Caco-2 (cell line): ENCODE data around the gene XIRP2. TPM values are rescaled to one million over a fixed set of nuclear protein-coding genes. Genes with fewer than 3 reads are reported as not detected.
"Not testable (repeated sequence)": the region's sequence is repeated elsewhere in the genome, so short reads cannot be mapped to it uniquely, and the experiment has no call there.

ENCODE experiments used
- BruUV-seq: library from RNA; stranded (reverse); fragments of 400-500 nt; replicated peaks from 2 replicates; lab custom pipeline; 2021; lab: Mats Ljungman, UMichigan
- CTCF ChIA-PET: fragments of 300-600 bp; sonication (Branson Sonifier 250); formaldehyde crosslinking; loops from one replicate; lab custom pipeline; 2022; ENCODE audit warnings: antibody characterized with exemption; lab: Charles Lee
- POLR2A ChIA-PET: fragments of 300-600 bp; sonication (Branson Sonifier 250); formaldehyde crosslinking; loops from one replicate; lab custom pipeline; 2022; ENCODE audit warnings: antibody characterized with exemption; lab: Charles Lee
- DNase-seq, 2 experiments: peaks; one replicate each; pipeline versions ENCODE4 v3.0.0 to v3.0.0-alpha.2; 2020 to 2022
- H3K27me3 ChIP-seq: replicated peaks from 2 replicates; pipeline ENCODE4 v1.6.0; 2011; ENCODE audit warnings: low read length; ENCODE audit not compliant: control insufficient read depth, insufficient read depth
- H3K36me3 ChIP-seq: 2 replicates; pipeline ENCODE4 v1.5.1; 2011; ENCODE audit warnings: low read length; ENCODE audit not compliant: control insufficient read depth, insufficient read depth
- H3K4me1 ChIP-seq: fragments of 250-450 bp; sonication (Bioruptor Pico); 2 replicates; pipeline ENCODE4 v1.5.1; 2020; ENCODE audit warnings: mild to moderate bottlenecking
- H3K4me3 ChIP-seq: 2 replicates; pipeline ENCODE4 v1.5.1; 2011; ENCODE audit warnings: low read depth, mild to moderate bottlenecking, control low read depth, low read length
- H3K9me3 ChIP-seq: fragments of 250-450 bp; sonication (Bioruptor Pico); 2 replicates; pipeline ENCODE4 v1.5.1; 2020; ENCODE audit warnings: mild to moderate bottlenecking, moderate library complexity
- H3K27ac Mint-ChIP-seq: one replicate; pipeline ENCODE4 v1.8.0; 2022; ENCODE audit warnings: mixed read lengths; ENCODE audit not compliant: unreplicated experiment
- H3K27me3 Mint-ChIP-seq: one replicate; pipeline ENCODE4 v1.8.0; 2022; ENCODE audit warnings: mixed read lengths; ENCODE audit not compliant: insufficient read depth, unreplicated experiment
- H3K36me3 Mint-ChIP-seq: one replicate; pipeline ENCODE4 v1.8.0; 2022; ENCODE audit warnings: mild to moderate bottlenecking, mixed read lengths; ENCODE audit not compliant: insufficient read depth, unreplicated experiment
- H3K4me1 Mint-ChIP-seq: one replicate; pipeline ENCODE4 v1.8.0; 2022; ENCODE audit warnings: low read depth, mixed read lengths; ENCODE audit not compliant: unreplicated experiment
- H3K4me3 Mint-ChIP-seq: one replicate; pipeline ENCODE4 v1.8.0; 2022; ENCODE audit warnings: mild to moderate bottlenecking, moderate library complexity, mixed read lengths; ENCODE audit not compliant: unreplicated experiment
- H3K9me3 Mint-ChIP-seq: one replicate; pipeline ENCODE4 v1.8.0; 2022; ENCODE audit warnings: mixed read lengths; ENCODE audit not compliant: unreplicated experiment
- CTCF ChIP-seq, 2 experiments: fragments of 200-600 bp in 1 of 2; IDR thresholded peaks; 1 replicate in 1 of 2; 2 replicates in 1 of 2; pipeline versions ENCODE4 v1.5.1 to v1.8.0; 2011 to 2022; ENCODE audit warnings: antibody characterized with exemption in 1 of 2, control low read depth in 1 of 2, inconsistent platforms in 1 of 2, low read depth in 1 of 2, low read length in 1 of 2, mild to moderate bottlenecking in 1 of 2, moderate library complexity in 1 of 2; ENCODE audit not compliant: insufficient read depth in 1 of 2, severe bottlenecking in 1 of 2, unreplicated experiment in 1 of 2
- intact Hi-C: fragments of 100-400 bp; cut with micrococcal nuclease; formaldehyde crosslinking; loops from one replicate; pipeline ENCODE4 v1.10.0; 2022; ENCODE audit not compliant: unreplicated experiment
- total RNA-seq: library from RNA; stranded (reverse); gene quantifications from 2 replicates; pipeline ENCODE4 v1.2.3, GENCODE V29; 2022

The XIRP2 gene
- total RNA-seq, 1 experiment from 2014 or later: not detected

GRCh38 chr2:167057446-167057845, 169.2 kb downstream of the XIRP2 start:
- Mint-ChIP-seq H3K4me3 (no peak overlapping the region), H3K36me3 (no peaks in the 10 kb centered on the region), H3K27ac (no peak overlapping the region), H3K27me3 (no peaks in the 10 kb centered on the region), H3K4me1 (no peaks in the 10 kb centered on the region), H3K9me3 (no peaks in the 10 kb centered on the region)
- TF ChIP-seq CTCF (IDR thresholded peaks at IDR 0.05; ENCODE audit: insufficient read depth in 1 of 2, low read depth in 1 of 2, low read length in 1 of 2, severe bottlenecking in 1 of 2, unreplicated experiment in 1 of 2): no peak
- CTCF ChIA-PET: no interaction called here
- no peaks in the 10 kb centered on the region for H3K9me3 ChIP-seq
- POLR2A ChIA-PET: no interaction called here
- no TSS peak for BruUV-seq
- intact Hi-C loops: no loop called here
- no peak for DNase-seq
- no peaks in the 10 kb centered on the region for H3K27me3 ChIP-seq
- no peak overlapping the region for H3K4me3 ChIP-seq
- H3K36me3 ChIP-seq: no peaks in the 10 kb centered on the region
- no peaks in the 10 kb centered on the region for H3K4me1 ChIP-seq

- H3K4me1 Mint-ChIP-seq: no peaks in the 10 kb centered on the region
- TF ChIP-seq CTCF (IDR thresholded peaks at IDR 0.05; ENCODE audit: insufficient read depth in 1 of 2, low read depth in 1 of 2, low read length in 1 of 2, severe bottlenecking in 1 of 2, unreplicated experiment in 1 of 2): no peak
- no peak for DNase-seq
- H3K9me3 ChIP-seq: no peaks in the 10 kb centered on the region
- no peak overlapping the region for H3K4me3 ChIP-seq
- no peaks in the 10 kb centered on the region for H3K36me3 Mint-ChIP-seq
- H3K27me3 Mint-ChIP-seq: no peaks in the 10 kb centered on the region
- H3K9me3 Mint-ChIP-seq: no peaks in the 10 kb centered on the region
- no peak overlapping the region for H3K27ac Mint-ChIP-seq
- intact Hi-C loops: no loop called here
- no peak overlapping the region for H3K4me3 Mint-ChIP-seq
- H3K4me1 ChIP-seq: no peaks in the 10 kb centered on the region
- BruUV-seq: no TSS peak
- CTCF ChIA-PET: no interaction called here
- no peaks in the 10 kb centered on the region for H3K36me3 ChIP-seq
- no peaks in the 10 kb centered on the region for H3K27me3 ChIP-seq
- POLR2A ChIA-PET: no interaction called here
Measured at GRCh38 chr2:167059173-167059572, 170.9 kb downstream of the XIRP2 start.

GRCh38 chr2:167069855-167070254, 181.6 kb downstream of the XIRP2 start:
- no peak overlapping the region for H3K27ac Mint-ChIP-seq
- no peak overlapping the region for H3K4me3 Mint-ChIP-seq
- peaks cover 5% of the 10 kb centered on the region for H3K4me1 Mint-ChIP-seq
- BruUV-seq: no TSS peak
- no peaks in the 10 kb centered on the region for H3K36me3 ChIP-seq
- H3K9me3 Mint-ChIP-seq: no peaks in the 10 kb centered on the region
- no peak for DNase-seq
- no peak for TF ChIP-seq CTCF (IDR thresholded peaks at IDR 0.05; ENCODE audit: insufficient read depth in 1 of 2, low read depth in 1 of 2, low read length in 1 of 2, severe bottlenecking in 1 of 2, unreplicated experiment in 1 of 2)
- ChIA-PET POLR2A (no interaction called here), CTCF (no interaction called here)
- H3K4me3 ChIP-seq: no peak overlapping the region
- intact Hi-C loops: no loop called here
- H3K27me3 Mint-ChIP-seq: no peaks in the 10 kb centered on the region
- H3K4me1 ChIP-seq: no peaks in the 10 kb centered on the region
- no peaks in the 10 kb centered on the region for H3K9me3 ChIP-seq
- no peaks in the 10 kb centered on the region for H3K27me3 ChIP-seq
- no peaks in the 10 kb centered on the region for H3K36me3 Mint-ChIP-seq

GRCh38 chr2:167075708-167076107, 187.4 kb downstream of the XIRP2 start:
- DNase-seq, H3K4me3 Mint-ChIP-seq, BruUV-seq, H3K36me3 Mint-ChIP-seq, intact Hi-C loops, H3K4me3 ChIP-seq, CTCF ChIA-PET, H3K27ac Mint-ChIP-seq, H3K4me1 Mint-ChIP-seq, H3K27me3 Mint-ChIP-seq, H3K36me3 ChIP-seq, H3K9me3 Mint-ChIP-seq, H3K4me1 ChIP-seq, H3K9me3 ChIP-seq, POLR2A ChIA-PET, H3K27me3 ChIP-seq: not testable (repeated sequence)

- H3K27me3 ChIP-seq, H3K27ac Mint-ChIP-seq, H3K4me1 Mint-ChIP-seq, H3K4me3 ChIP-seq, H3K36me3 Mint-ChIP-seq, H3K27me3 Mint-ChIP-seq, H3K4me1 ChIP-seq, H3K4me3 Mint-ChIP-seq, CTCF ChIA-PET, POLR2A ChIA-PET, DNase-seq, H3K36me3 ChIP-seq, BruUV-seq, H3K9me3 ChIP-seq, intact Hi-C loops: not testable (repeated sequence)
- H3K9me3 Mint-ChIP-seq: peaks cover 22% of the 10 kb centered on the region
Measured at GRCh38 chr2:167098931-167099330, 210.7 kb downstream of the XIRP2 start.
